Measurements from ENCODE around the gene MYO3B. TPM values are rescaled to one million over a fixed set of nuclear protein-coding genes. Genes with fewer than 3 reads are reported as not detected.

The MYO3B gene
- polyA plus RNA-seq, 1 of the 3 experiments (the other 2 are of a cell fraction), result not detected

GRCh38 chr2:170206246-170206645 is 28.3 kb downstream of the MYO3B start:
- Histone ChIP-seq H3K79me2 (ENCODE audit: insufficient read depth) (no peaks in the 10 kb centered on the region), H3K4me2 (no peak overlapping the region), H3K9me3 (no peaks in the 10 kb centered on the region), H3F3A (replicated peaks; ENCODE audit: insufficient read depth) (no peaks in the 10 kb centered on the region), H3K4me1 (ENCODE audit: control insufficient read depth in 1 of 2, insufficient read depth in 2 of 2, low read depth in 1 of 2, low read length in 1 of 2) (no peaks in the 10 kb centered on the region), H3K27ac (ENCODE audit: low read depth in 2 of 2, low read length in 1 of 2) (no peak overlapping the region), H3K9me2 (no peaks in the 10 kb centered on the region), H3K9ac (no peak overlapping the region), H3K4me3 (ENCODE audit: low read depth in 2 of 2, low read length in 1 of 2) (no peak overlapping the region), H2AFZ (ENCODE audit: low read depth) (no peak overlapping the region), H4K20me1 (ENCODE audit: insufficient read depth) (no peaks in the 10 kb centered on the region), H3K27me3 (ENCODE audit: insufficient read depth) (no peaks in the 10 kb centered on the region), H3K36me3 (replicated peaks in 1 of 2; ENCODE audit: control insufficient read depth in 1 of 2, insufficient read depth in 2 of 2, low read length in 1 of 2) (no peaks in the 10 kb centered on the region)
- no peak for DNase-seq
- POLR2A ChIA-PET, result no interaction called here
- CTCF ChIA-PET, result no interaction called here
- TF ChIP-seq RAD21 (IDR thresholded peaks at IDR 0.05; ENCODE audit: low read length) (no peak), RFX5 (IDR thresholded peaks at IDR 0.05; ENCODE audit: low read length) (no peak), RCOR1 (IDR thresholded peaks at IDR 0.05; ENCODE audit: low read length) (no peak), NRF1 (IDR thresholded peaks at IDR 0.05; ENCODE audit: low read depth, low read length) (no peak), GATA2 (CRISPR knock-in tag; IDR thresholded peaks at IDR 0.05) (no peak)
- WGBS (ENCODE audit: low lambda C conversion rate), result 42% methylated on average over 1 of the region's 1 CpG

- 46% methylated on average over 3 of the region's 3 CpGs for whole genome bisulfite sequencing (ENCODE audit: low lambda C conversion rate)
- Histone ChIP-seq H3K4me2 (no peak overlapping the region), H3K9ac (no peak overlapping the region), H3K36me3 (replicated peaks in 1 of 2; ENCODE audit: control insufficient read depth in 1 of 2, insufficient read depth in 2 of 2, low read length in 1 of 2) (no peaks in the 10 kb centered on the region), H2AFZ (ENCODE audit: low read depth) (no peak overlapping the region), H3K27me3 (ENCODE audit: insufficient read depth) (no peaks in the 10 kb centered on the region), H4K20me1 (ENCODE audit: insufficient read depth) (no peaks in the 10 kb centered on the region), H3K27ac (ENCODE audit: low read depth in 2 of 2, low read length in 1 of 2) (no peak overlapping the region), H3F3A (replicated peaks; ENCODE audit: insufficient read depth) (no peaks in the 10 kb centered on the region), H3K4me1 (ENCODE audit: control insufficient read depth in 1 of 2, insufficient read depth in 2 of 2, low read depth in 1 of 2, low read length in 1 of 2) (no peaks in the 10 kb centered on the region), H3K9me2 (no peaks in the 10 kb centered on the region), H3K4me3 (ENCODE audit: low read depth in 2 of 2, low read length in 1 of 2) (no peak overlapping the region), H3K79me2 (ENCODE audit: insufficient read depth) (no peaks in the 10 kb centered on the region), H3K9me3 (no peaks in the 10 kb centered on the region)
- no peak for DNase-seq
- ChIA-PET CTCF (no interaction called here), POLR2A (no interaction called here)
- TF ChIP-seq FOXM1 (IDR thresholded peaks at IDR 0.05; ENCODE audit: low read depth), result no peak
- no peak for TF ChIP-seq JUND (IDR thresholded peaks at IDR 0.05)
- no peak for TF ChIP-seq FOSL2 (IDR thresholded peaks at IDR 0.05; ENCODE audit: borderline replicate concordance, low read depth)
- TF ChIP-seq USF2 (IDR thresholded peaks at IDR 0.05; ENCODE audit: borderline replicate concordance, low read depth, low read length), result no peak
- TF ChIP-seq FOXJ3 (CRISPR knock-in tag; IDR thresholded peaks at IDR 0.05), result no peak
- TF ChIP-seq EP300 (IDR thresholded peaks at IDR 0.05; ENCODE audit: borderline replicate concordance in 1 of 2, low read depth in 1 of 2, low read length in 1 of 2), result no peak
- TF ChIP-seq SMC3 (IDR thresholded peaks at IDR 0.05; ENCODE audit: low read depth, low read length), result no peak
- TF ChIP-seq YY1 (IDR thresholded peaks at IDR 0.05; ENCODE audit: low read depth), result no peak
- no peak for TF ChIP-seq TEAD4 (IDR thresholded peaks at IDR 0.05; ENCODE audit: borderline replicate concordance, insufficient read depth)
Measured at GRCh38 chr2:170206805-170207407, 29.0 kb downstream of the MYO3B start.

Measured in SK-N-SH (cell line).